Nephron progenitor cell (in vitro differentiated cells): ENCODE measurements around the gene DHX15.

Experiments
- DNase-seq: peaks from one replicate; pipeline ENCODE4 v3.0.0; 2021
- H3K27ac Mint-ChIP-seq: 2 replicates; pipeline ENCODE4 v1.8.0; 2021; ENCODE audit warnings: mild to moderate bottlenecking, moderate library complexity, mixed read lengths
- H3K27me3 Mint-ChIP-seq: 2 replicates; pipeline ENCODE4 v1.8.0; 2021; ENCODE audit warnings: mild to moderate bottlenecking, low read depth, mixed read lengths; ENCODE audit not compliant: poor library complexity
- H3K36me3 Mint-ChIP-seq: 2 replicates; pipeline ENCODE4 v1.8.0; 2021; ENCODE audit warnings: low read depth, mixed read lengths
- H3K4me1 Mint-ChIP-seq: 2 replicates; pipeline ENCODE4 v1.8.0; 2021; ENCODE audit warnings: mixed read lengths
- H3K4me3 Mint-ChIP-seq: 2 replicates; pipeline ENCODE4 v1.8.0; 2021; ENCODE audit warnings: mild to moderate bottlenecking, moderate library complexity, mixed read lengths
- H3K9me3 Mint-ChIP-seq: 2 replicates; pipeline ENCODE4 v1.8.0; 2021; ENCODE audit warnings: mild to moderate bottlenecking, moderate library complexity, mixed read lengths
- CTCF ChIP-seq: fragments of 200-600 bp; sonication (generic); IDR thresholded peaks from 2 replicates; pipeline ENCODE4 v1.5.0; 2021; ENCODE audit warnings: antibody characterized with exemption

DHX15 gene

DNA sequence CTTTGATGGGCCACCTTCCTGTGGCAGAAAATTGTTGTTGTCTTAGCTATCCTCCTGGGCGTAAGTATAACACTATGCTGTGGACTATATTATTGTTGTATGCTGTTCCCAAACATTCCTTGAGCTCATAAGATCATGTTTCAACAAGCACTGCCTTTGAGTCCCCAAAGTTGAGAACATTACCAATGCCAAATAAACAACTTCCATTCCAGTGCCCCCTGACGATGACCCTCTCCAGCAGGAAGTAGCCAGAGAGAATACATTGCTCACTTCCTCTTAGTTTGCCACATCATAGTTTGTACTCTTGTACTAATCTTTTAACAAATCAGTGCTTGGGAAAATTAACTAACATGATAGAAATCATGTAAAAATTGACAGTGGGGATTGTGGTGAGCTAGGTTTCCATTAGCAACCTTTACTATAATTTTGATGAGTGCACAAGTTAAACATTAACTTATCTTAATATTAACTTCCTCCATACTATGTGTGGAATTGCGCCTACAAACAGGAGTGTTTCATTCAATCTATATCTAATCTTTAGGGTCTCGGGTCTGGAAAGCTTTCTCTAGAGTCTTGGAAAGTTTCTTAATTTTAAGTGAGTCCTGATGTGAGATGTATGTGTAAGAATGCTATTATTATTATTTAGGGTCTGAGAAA, 20.3 kb upstream of the DHX15 start:
- Mint-ChIP-seq H3K4me1 (peaks cover 5% of the 10 kb centered on the region), H3K27me3 (peaks cover 9% of the 10 kb centered on the region)
- no peak for TF ChIP-seq CTCF

DNA sequence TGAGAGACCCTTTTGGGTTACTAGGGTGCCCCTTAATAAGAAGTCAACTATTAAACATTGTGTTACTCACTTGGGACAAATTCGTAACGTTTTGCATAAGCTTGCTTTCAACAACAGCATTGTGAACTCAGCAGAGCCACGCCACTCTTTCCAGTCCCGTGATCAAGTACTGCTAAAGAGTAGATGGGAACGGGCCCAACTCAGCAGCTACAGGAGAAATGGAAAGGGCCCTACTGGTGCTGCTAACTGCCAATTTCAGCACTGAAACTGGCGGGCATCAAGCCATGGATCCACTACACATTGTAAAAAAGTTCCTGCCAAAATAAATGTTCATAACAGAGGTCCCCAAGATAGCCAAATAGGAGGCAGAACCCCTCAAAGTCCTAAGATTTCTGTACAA, 19.0 kb upstream of the DHX15 start:
- no peak for TF ChIP-seq CTCF
- no peak overlapping the region for H3K27ac Mint-ChIP-seq
- H3K36me3 Mint-ChIP-seq: no peaks in the 10 kb centered on the region
- H3K4me1 Mint-ChIP-seq: peaks cover 5% of the 10 kb centered on the region
- no peak for DNase-seq
- H3K4me3 Mint-ChIP-seq: no peak overlapping the region
- H3K9me3 Mint-ChIP-seq: peaks cover 12% of the 10 kb centered on the region
- peaks cover 12% of the 10 kb centered on the region for H3K27me3 Mint-ChIP-seq

More for the DNA sequence above, 20.3 kb upstream of the DHX15 start:
- Mint-ChIP-seq H3K9me3 (peaks cover 9% of the 10 kb centered on the region), H3K27ac (no peak overlapping the region), H3K36me3 (no peaks in the 10 kb centered on the region), H3K4me3 (no peak overlapping the region)
- DNase-seq: no peak

- no peaks in the 10 kb centered on the region for H3K36me3 Mint-ChIP-seq
- peaks cover 24% of the 10 kb centered on the region for H3K9me3 Mint-ChIP-seq
- TF ChIP-seq CTCF: no peak
- peaks cover 5% of the 10 kb centered on the region for H3K4me1 Mint-ChIP-seq
- no peak overlapping the region for H3K4me3 Mint-ChIP-seq
- peaks cover 12% of the 10 kb centered on the region for H3K27me3 Mint-ChIP-seq
- no peak for DNase-seq
- no peak overlapping the region for H3K27ac Mint-ChIP-seq
Measured at GRCh38 chr4:24601121-24601520, 16.8 kb upstream of the DHX15 start.

- no peak for DNase-seq
- H3K36me3 Mint-ChIP-seq: no peaks in the 10 kb centered on the region
Measured at GRCh38 chr4:24599275-24599674, 14.9 kb upstream of the DHX15 start.

GRCh38 chr4:24598025-24598424, 13.7 kb upstream of the DHX15 start:
- no peak for TF ChIP-seq CTCF
- no peak for DNase-seq
- Mint-ChIP-seq H3K9me3 (peaks cover 18% of the 10 kb centered on the region), H3K4me1 (peaks cover 4% of the 10 kb centered on the region), H3K27me3 (peaks cover 12% of the 10 kb centered on the region), H3K27ac (no peak overlapping the region), H3K36me3 (no peaks in the 10 kb centered on the region), H3K4me3 (no peak overlapping the region)

More at GRCh38 chr4:24599275-24599674, 14.9 kb upstream of the DHX15 start:
- Mint-ChIP-seq H3K27ac (no peak overlapping the region), H3K4me1 (peaks cover 4% of the 10 kb centered on the region), H3K9me3 (peaks cover 18% of the 10 kb centered on the region), H3K4me3 (no peak overlapping the region), H3K27me3 (peaks cover 12% of the 10 kb centered on the region)
- TF ChIP-seq CTCF: no peak

DNA sequence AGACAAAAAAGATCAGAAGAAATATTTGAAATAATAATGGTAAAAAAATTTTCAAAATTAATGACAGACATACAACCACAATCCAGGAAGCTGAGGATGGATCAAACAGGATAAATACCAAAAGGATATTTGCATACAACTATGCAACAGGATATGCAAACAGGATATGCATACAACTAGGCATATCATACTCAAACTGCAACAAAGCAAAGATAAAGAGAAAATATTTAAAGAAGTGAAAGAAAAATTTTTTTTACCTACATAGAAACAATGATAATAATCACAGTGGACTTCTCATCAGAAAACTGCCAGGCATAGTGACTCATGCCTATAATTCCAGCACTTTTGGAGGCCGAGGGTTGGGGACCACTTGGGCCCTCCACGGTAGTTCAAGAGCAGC, 11.3 kb upstream of the DHX15 start:
- no peak for TF ChIP-seq CTCF
- Mint-ChIP-seq H3K27ac (no peak overlapping the region), H3K27me3 (peaks cover 4% of the 10 kb centered on the region), H3K36me3 (peaks cover 6% of the 10 kb centered on the region), H3K4me3 (no peak overlapping the region), H3K9me3 (peaks cover 30% of the 10 kb centered on the region), H3K4me1 (peaks cover 4% of the 10 kb centered on the region)
- no peak for DNase-seq
